ENCODE results near the gene FAM107B.
A peak's percentile ranks its signal among the peaks of the same experiment; 100 is the strongest.

Gene FAM107B

DNA sequence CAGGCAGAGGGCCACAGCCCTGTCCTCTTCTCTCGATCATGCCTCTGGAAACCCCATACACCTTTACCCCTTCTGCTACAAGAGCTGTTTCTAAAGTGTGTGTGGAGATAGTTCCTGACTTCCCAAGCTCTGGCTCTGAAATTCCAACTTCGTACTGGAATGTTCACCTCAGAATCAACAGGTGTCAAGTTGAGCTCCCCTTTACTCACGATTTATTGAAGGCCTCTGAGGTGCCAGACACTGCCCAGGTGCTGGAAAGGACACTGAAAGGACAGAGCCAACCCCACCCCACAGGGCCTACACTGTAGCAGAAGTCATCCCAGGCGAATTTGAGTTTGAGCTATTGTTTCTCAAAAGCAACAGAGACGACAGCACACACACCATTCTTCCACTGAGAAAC is 234.1 kb downstream of the FAM107B start:
- no peak overlapping the region for H3K4me3 ChIP-seq (replicated peaks; ENCODE audit: low read depth, low read length)
- no peak for DNase-seq (ENCODE audit: low read depth)
- TF ChIP-seq, protein P1, sequence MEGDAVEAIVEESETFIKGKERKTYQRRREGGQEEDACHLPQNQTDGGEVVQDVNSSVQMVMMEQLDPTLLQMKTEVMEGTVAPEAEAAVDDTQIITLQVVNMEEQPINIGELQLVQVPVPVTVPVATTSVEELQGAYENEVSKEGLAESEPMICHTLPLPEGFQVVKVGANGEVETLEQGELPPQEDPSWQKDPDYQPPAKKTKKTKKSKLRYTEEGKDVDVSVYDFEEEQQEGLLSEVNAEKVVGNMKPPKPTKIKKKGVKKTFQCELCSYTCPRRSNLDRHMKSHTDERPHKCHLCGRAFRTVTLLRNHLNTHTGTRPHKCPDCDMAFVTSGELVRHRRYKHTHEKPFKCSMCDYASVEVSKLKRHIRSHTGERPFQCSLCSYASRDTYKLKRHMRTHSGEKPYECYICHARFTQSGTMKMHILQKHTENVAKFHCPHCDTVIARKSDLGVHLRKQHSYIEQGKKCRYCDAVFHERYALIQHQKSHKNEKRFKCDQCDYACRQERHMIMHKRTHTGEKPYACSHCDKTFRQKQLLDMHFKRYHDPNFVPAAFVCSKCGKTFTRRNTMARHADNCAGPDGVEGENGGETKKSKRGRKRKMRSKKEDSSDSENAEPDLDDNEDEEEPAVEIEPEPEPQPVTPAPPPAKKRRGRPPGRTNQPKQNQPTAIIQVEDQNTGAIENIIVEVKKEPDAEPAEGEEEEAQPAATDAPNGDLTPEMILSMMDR (IDR thresholded peaks at IDR 0.05; ENCODE audit: low read length, missing control alignments), result no peak

DNA sequence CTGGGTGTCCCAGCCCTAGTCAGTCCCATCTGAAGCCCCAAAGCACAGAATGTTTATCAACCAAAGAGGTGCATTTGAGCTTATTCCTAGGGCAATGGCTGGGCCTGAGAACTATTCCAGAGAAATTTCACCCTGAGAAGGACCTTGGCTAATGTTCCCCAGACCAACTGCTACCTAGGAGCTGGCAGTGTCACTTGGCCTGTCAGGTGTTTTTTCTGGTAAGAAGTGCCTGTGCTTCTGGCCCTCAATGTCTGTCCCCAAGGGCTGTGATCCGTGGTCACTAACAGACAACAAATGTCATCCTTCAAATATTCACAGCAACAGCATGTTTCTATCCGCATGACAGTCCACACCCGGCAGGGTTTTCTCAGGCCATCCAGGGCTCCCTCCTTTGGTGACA is 234.6 kb downstream of the FAM107B start:
- DNase-seq (ENCODE audit: low read depth), result no peak
- H3K4me3 ChIP-seq (replicated peaks; ENCODE audit: low read depth, low read length), result no peak overlapping the region
- TF ChIP-seq, protein P1 (IDR thresholded peaks at IDR 0.05; ENCODE audit: low read length, missing control alignments), result no peak

DNA sequence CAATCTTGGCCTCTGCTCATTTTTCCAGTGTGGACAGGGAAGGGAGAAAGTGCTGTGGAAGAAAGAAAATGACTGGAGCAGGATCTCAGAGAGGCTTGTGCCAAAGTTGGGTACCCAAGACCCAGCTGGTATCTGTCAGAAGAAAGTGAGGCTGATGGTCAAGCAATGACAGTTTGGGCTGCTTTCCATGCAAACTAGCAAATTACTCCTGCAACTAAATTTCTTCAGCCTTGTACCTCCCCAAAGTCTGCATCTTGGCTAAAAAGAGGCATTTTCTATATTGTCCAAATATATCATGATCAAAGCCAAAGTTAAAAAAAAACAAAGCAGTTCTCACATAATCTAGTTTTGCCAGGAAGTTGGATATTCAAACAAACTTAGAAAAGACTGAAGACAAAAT is 235.5 kb downstream of the FAM107B start:
- no peak overlapping the region for H3K4me3 ChIP-seq (replicated peaks; ENCODE audit: low read depth, low read length)
- TF ChIP-seq, protein P1 (IDR thresholded peaks at IDR 0.05; ENCODE audit: low read length, missing control alignments), result no peak
- DNase-seq (ENCODE audit: low read depth), result no peak

DNA sequence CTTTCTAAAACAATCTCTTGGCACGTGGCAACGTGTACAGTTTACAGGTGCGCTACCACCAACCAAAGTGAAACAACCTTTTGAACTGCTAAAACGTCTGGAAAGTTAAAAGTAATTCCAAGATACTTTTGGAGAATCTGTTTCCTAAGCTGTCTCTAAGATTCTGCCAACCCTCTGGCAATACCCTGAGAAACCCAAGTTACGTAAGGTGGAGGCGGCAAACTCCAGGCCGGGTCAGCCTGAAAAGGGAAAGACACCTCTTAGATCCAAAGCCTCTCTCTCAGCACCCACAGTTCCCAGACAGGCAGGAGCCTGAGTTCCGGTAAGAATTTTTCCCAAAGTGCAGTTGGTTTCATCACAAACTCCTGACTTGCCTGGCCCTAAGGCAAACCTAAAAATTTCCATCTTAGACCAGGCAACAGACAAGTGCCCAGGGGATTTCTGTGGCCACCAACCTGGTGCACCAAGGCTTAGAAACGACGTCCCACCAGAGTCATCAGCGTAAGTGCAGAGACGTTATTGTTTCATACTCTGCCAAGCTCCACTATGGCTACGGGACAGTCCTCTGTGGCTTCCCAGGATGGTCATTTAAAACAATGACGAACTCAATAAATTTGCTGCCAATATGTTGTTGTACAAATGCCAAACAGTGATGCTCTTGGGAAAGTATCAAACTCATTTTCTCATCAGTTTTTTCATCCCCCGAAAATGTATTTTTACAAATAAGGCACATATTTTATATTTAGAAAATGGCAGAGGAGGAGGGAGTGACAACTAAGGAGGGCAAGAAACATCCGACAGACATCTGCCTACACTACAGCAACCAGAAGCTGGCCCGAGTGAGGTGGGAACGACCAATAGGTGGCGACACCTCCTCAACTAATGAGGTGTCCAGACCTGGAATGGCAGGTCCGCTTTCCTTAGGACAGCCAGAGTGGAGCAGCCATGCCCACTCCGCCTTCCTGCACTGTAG is 238.2 kb downstream of the FAM107B start:
- H3K4me3 ChIP-seq (replicated peaks; ENCODE audit: low read depth, low read length), result no peak overlapping the region
- DNase-seq (ENCODE audit: low read depth), result peak; percentile 82
- TF ChIP-seq, protein P1 (IDR thresholded peaks at IDR 0.05; ENCODE audit: low read length, missing control alignments), result peak; percentile 73

DNA sequence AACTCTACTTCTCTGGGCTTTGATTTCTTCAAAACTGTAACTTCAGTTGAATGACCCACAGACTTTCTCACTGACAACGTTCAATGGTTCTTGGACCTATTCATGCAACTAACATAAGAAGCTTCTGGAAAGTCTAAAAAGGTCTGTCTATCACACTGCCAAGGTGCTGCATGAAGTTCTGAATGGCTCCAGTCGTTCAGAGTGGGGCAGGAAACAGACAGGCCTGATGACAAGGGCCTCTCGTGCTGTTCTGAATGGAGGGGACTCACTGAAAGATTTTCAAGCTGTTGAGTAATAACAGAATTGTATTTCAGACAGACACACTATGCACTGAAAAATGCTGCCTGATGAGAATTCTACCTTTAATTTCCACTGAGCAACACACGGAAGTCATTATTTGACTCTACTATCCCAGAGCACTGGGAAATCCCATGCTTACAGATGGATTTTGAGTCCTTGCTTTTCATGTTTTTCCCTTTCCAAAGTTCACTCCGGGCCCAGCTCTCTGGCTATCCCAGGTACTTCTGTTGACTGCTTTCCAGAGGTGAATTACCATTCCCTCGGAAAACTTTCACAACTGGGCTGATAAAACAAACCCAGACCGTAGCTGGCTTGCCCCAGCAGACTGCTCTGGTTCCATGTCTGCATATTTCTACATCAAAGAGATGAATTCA is 239.1 kb downstream of the FAM107B start:
- TF ChIP-seq, protein P1 (IDR thresholded peaks at IDR 0.05; ENCODE audit: low read length, missing control alignments), result no peak
- H3K4me3 ChIP-seq (replicated peaks; ENCODE audit: low read depth, low read length), result no peak overlapping the region
- DNase-seq (ENCODE audit: low read depth), result no peak

DNA sequence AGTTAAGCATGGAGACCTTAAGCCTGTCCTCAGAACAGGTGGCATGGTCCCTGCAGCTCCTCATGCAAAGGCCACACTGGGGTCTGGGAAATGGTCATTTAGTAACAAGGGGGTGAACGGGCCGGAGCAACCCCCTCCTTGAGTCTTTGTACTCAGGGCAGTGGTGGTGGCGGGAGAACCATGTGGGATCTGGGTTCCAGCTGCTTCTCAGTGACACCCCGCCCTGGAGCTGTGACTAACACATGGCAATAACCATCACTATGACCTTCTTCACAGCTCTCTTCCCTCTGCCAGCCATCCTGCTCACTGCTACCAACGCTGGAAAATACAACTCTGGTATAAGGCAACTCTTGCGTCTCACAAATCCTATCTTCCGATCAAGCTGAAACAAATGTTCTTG is 240.5 kb downstream of the FAM107B start:
- DNase-seq (ENCODE audit: low read depth), result no peak
- H3K4me3 ChIP-seq (replicated peaks; ENCODE audit: low read depth, low read length), result no peak overlapping the region
- TF ChIP-seq, protein P1 (IDR thresholded peaks at IDR 0.05; ENCODE audit: low read length, missing control alignments), result no peak

Data from fibroblast of pulmonary artery (primary cell).